ENCODE measurements around the gene AMH. TPM values are rescaled to one million over a fixed set of nuclear protein-coding genes. Genes with fewer than 3 reads are reported as not detected.

Gene AMH
- total and polyA plus RNA-seq, 4 donors = 0.08 to 0.59 (median 0.47) TPM; not detected in 1

GRCh38 chr19:2219726-2220125 is 29.4 kb upstream of the AMH start:
- 96% methylated on average over 21 of the region's 21 CpGs for WGBS
- Histone ChIP-seq H3K27me3 (ENCODE audit: control insufficient read depth in 4 of 4, insufficient read depth in 4 of 4, low read length in 3 of 4) (no peaks in the 10 kb centered on the region), H3K9ac (ENCODE audit: low read depth in 1 of 2, low read length in 2 of 2) (no peak overlapping the region), H3K27ac (ENCODE audit: low read depth in 1 of 2, low read length in 2 of 2) (no peak overlapping the region), H3K36me3 (ENCODE audit: control insufficient read depth in 4 of 4, insufficient read depth in 3 of 4, low read depth in 1 of 4, low read length in 3 of 4) (peaks cover 8 to 65% (median 19%) of the 10 kb centered on the region in 4 donors), H3K4me3 (ENCODE audit: low read depth in 1 of 3, low read length in 3 of 3) (no peak overlapping the region), H3K9me3 (ENCODE audit: control insufficient read depth in 4 of 4, low read length in 3 of 4) (no peaks in the 10 kb centered on the region), H3K4me1 (ENCODE audit: control insufficient read depth in 4 of 4, insufficient read depth in 4 of 4, low read length in 3 of 4) (no peaks in the 10 kb centered on the region)
- no peak for DNase-seq (ENCODE audit: low spot score)
- no peak for TF ChIP-seq RXRA (IDR thresholded peaks at IDR 0.05)
- TF ChIP-seq FOXA1 (IDR thresholded peaks at IDR 0.05) = no peak

DNA sequence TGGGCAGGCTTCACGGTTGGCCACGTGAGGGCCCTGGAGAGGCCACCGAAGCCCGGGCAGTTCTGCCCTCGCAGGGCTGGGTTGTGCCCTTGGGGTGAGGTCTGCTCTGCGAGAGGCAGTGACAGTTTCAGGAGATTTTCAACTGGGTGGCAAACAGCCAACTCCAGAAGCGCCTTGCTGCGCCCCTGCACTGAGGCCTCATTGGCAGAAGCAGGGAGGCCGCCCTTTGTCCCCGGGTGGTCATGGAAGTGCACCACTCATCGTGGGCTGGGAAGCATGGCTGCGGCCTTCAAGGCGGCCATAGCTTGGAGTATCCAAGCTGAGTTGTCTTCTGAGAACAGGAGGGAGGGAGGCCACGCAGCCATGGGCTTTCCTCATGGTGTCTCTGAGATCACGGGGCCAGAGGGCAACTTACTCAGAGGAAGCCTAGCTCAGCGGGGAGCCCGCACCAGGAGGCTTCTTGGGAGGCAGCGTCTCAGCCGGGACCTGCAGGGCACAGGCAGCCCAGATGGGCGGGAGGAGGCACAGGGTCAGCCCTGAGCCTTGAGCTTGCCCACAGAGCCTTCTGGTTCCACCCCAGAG is 27.8 kb upstream of the AMH start:
- H3K27ac ChIP-seq (ENCODE audit: low read depth in 1 of 2, low read length in 2 of 2) = no peak overlapping the region
- DNase-seq (ENCODE audit: low spot score) = no peak
- WGBS = 84% methylated on average over 20 of the region's 20 CpGs
- H3K36me3 ChIP-seq (ENCODE audit: control insufficient read depth in 4 of 4, insufficient read depth in 3 of 4, low read depth in 1 of 4, low read length in 3 of 4) = peaks cover 10 to 62% (median 16%) of the 10 kb centered on the region in 4 donors
- H3K4me3 ChIP-seq (ENCODE audit: low read depth in 1 of 3, low read length in 3 of 3) = no peak overlapping the region
- no peaks in the 10 kb centered on the region for H3K4me1 ChIP-seq (ENCODE audit: control insufficient read depth in 4 of 4, insufficient read depth in 4 of 4, low read length in 3 of 4)
- H3K9ac ChIP-seq (ENCODE audit: low read depth in 1 of 2, low read length in 2 of 2) = no peak overlapping the region
- H3K9me3 ChIP-seq (ENCODE audit: control insufficient read depth in 4 of 4, low read length in 3 of 4) = no peaks in the 10 kb centered on the region
- H3K27me3 ChIP-seq (ENCODE audit: control insufficient read depth in 4 of 4, insufficient read depth in 4 of 4, low read length in 3 of 4) = no peaks in the 10 kb centered on the region
- TF ChIP-seq, protein P1, sequence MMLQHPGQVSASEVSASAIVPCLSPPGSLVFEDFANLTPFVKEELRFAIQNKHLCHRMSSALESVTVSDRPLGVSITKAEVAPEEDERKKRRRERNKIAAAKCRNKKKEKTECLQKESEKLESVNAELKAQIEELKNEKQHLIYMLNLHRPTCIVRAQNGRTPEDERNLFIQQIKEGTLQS (IDR thresholded peaks at IDR 0.05) = no peak
- TF ChIP-seq FOXA2 (IDR thresholded peaks at IDR 0.05) (no peak), GABPA (IDR thresholded peaks at IDR 0.05 in 1 of 2, conservative IDR thresholded peaks at IDR 0.05 in 1 of 2) (no peak), RAD21 (IDR thresholded peaks at IDR 0.05) (no peak), NR2F2 (IDR thresholded peaks at IDR 0.05) (no peak), HNF4A (conservative IDR thresholded peaks at IDR 0.05) (no peak), RXRA (IDR thresholded peaks at IDR 0.05) (no peak), REST (IDR thresholded peaks at IDR 0.05) (no peak)
- TF ChIP-seq, protein P2, sequence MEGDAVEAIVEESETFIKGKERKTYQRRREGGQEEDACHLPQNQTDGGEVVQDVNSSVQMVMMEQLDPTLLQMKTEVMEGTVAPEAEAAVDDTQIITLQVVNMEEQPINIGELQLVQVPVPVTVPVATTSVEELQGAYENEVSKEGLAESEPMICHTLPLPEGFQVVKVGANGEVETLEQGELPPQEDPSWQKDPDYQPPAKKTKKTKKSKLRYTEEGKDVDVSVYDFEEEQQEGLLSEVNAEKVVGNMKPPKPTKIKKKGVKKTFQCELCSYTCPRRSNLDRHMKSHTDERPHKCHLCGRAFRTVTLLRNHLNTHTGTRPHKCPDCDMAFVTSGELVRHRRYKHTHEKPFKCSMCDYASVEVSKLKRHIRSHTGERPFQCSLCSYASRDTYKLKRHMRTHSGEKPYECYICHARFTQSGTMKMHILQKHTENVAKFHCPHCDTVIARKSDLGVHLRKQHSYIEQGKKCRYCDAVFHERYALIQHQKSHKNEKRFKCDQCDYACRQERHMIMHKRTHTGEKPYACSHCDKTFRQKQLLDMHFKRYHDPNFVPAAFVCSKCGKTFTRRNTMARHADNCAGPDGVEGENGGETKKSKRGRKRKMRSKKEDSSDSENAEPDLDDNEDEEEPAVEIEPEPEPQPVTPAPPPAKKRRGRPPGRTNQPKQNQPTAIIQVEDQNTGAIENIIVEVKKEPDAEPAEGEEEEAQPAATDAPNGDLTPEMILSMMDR (IDR thresholded peaks at IDR 0.05; ENCODE audit: low read depth, low read length, missing input control) = no peak

DNA sequence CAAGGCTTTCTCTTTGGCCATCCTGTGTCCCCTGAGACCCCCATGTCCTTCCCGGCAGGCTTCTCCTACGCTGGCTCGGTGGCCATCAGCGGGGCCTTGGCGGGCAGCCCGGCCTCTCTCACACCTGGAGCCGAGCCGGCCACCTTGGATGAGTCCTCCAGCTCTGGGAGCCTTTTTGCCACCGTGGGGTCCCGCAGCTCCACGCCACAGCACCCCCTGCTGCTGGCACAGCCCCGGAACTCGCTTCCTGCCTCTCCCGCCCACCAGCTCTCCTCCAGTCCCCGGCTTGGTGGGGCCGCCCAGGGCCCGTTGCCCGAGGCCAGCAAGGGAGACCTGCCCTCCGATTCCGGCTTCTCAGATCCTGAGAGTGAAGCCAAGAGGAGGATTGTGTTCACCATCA is 27.2 kb upstream of the AMH start:
- Histone ChIP-seq H3K27ac (ENCODE audit: low read depth in 1 of 2, low read length in 2 of 2) (no peak overlapping the region), H3K27me3 (ENCODE audit: control insufficient read depth in 4 of 4, insufficient read depth in 4 of 4, low read length in 3 of 4) (no peaks in the 10 kb centered on the region), H3K4me1 (ENCODE audit: control insufficient read depth in 4 of 4, insufficient read depth in 4 of 4, low read length in 3 of 4) (no peaks in the 10 kb centered on the region), H3K9ac (ENCODE audit: low read depth in 1 of 2, low read length in 2 of 2) (no peak overlapping the region), H3K36me3 (ENCODE audit: control insufficient read depth in 4 of 4, insufficient read depth in 3 of 4, low read depth in 1 of 4, low read length in 3 of 4) (peaks cover 10 to 59% (median 13%) of the 10 kb centered on the region in 4 donors), H3K4me3 (ENCODE audit: low read depth in 1 of 3, low read length in 3 of 3) (no peak overlapping the region), H3K9me3 (ENCODE audit: control insufficient read depth in 4 of 4, low read length in 3 of 4) (no peaks in the 10 kb centered on the region)
- no peak for TF ChIP-seq HNF4G (IDR thresholded peaks at IDR 0.05)
- no peak for TF ChIP-seq RXRA (IDR thresholded peaks at IDR 0.05)
- TF ChIP-seq NR2F2 (IDR thresholded peaks at IDR 0.05) = no peak
- TF ChIP-seq EGR1 (IDR thresholded peaks at IDR 0.05; ENCODE audit: low read depth in 2 of 2) = no peak
- no peak for TF ChIP-seq FOXA2 (IDR thresholded peaks at IDR 0.05)
- TF ChIP-seq JUND (IDR thresholded peaks at IDR 0.05) = no peak
- TF ChIP-seq, protein P3, sequence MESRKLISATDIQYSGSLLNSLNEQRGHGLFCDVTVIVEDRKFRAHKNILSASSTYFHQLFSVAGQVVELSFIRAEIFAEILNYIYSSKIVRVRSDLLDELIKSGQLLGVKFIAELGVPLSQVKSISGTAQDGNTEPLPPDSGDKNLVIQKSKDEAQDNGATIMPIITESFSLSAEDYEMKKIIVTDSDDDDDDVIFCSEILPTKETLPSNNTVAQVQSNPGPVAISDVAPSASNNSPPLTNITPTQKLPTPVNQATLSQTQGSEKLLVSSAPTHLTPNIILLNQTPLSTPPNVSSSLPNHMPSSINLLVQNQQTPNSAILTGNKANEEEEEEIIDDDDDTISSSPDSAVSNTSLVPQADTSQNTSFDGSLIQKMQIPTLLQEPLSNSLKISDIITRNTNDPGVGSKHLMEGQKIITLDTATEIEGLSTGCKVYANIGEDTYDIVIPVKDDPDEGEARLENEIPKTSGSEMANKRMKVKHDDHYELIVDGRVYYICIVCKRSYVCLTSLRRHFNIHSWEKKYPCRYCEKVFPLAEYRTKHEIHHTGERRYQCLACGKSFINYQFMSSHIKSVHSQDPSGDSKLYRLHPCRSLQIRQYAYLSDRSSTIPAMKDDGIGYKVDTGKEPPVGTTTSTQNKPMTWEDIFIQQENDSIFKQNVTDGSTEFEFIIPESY (IDR thresholded peaks at IDR 0.05) = no peak
- no peak for TF ChIP-seq REST (IDR thresholded peaks at IDR 0.05)
- TF ChIP-seq FOXA1 (IDR thresholded peaks at IDR 0.05) = no peak
- TF ChIP-seq RAD21 (IDR thresholded peaks at IDR 0.05) = no peak
- no peak for TF ChIP-seq GABPA (IDR thresholded peaks at IDR 0.05 in 1 of 2, conservative IDR thresholded peaks at IDR 0.05 in 1 of 2)
- no peak for TF ChIP-seq TAF1 (conservative IDR thresholded peaks at IDR 0.05)
- TF ChIP-seq YY1 (IDR thresholded peaks at IDR 0.05) = no peak
- TF ChIP-seq HNF4A (conservative IDR thresholded peaks at IDR 0.05) = no peak
- 93% methylated on average over 20 of the region's 20 CpGs for WGBS
- no peak for DNase-seq (ENCODE audit: low spot score)
